ENCODE data around the gene PTPRN2.
"Not testable (repeated sequence)": the region's sequence is repeated elsewhere in the genome, so short reads cannot be mapped to it uniquely, and the experiment has no call there.

PTPRN2 gene

GRCh38 chr7:157574120-157574825 is 1013.4 kb downstream of the PTPRN2 start:
- no peak for DNase-seq

DNA sequence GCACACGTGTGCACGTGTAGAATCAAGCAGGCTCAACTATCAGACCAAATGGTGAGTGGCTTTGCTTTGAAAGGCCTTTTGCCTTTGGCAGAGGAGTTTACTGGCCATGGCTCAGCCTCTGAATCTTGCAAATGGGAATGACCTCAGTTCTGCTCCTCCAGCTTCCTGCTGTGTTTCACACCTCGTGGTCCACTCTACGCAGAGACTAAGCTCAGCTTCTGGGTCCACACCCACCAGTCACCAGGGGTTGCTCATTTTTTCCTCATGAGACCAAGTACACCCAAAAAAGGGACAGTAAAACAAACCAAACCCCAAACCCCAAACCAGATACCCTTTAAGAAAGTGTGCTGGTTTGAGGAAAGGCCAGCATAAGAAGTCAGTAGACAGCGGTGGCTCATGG is 1014.4 kb downstream of the PTPRN2 start:
- DNase-seq, result no peak

GRCh38 chr7:157572622-157573021 is 1015.0 kb downstream of the PTPRN2 start:
- no peak for DNase-seq

DNA sequence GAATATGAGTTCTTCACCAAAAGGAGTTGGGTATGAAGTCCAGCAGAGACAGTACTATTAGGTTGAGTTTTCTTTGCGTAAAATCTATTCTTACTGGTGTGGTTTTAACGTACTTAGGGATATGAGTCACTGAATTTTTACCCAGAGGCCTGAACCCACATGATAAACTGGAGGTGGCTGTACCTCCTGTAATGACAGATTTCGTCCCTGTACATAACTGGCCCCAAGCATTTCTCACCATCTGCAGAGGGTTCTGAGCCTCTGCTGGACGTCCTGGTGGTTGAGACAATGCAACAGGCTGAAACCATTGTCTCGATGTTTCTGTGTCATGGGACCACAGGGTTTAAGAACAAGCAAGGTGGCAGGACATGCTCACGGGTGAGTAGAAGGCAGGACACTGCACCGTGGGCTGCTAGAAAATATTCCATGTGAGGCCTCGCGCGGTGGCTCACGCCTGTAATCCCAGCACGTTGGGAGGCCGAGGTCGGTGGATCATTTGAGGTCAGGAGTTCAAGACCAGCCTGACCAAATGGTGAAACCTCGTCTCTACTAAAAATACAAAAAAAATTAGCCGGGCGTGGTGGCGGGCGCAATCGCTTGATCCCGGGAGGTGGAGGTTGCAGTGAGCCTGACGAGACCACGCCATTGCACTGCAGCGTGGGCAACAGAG is 1017.0 kb downstream of the PTPRN2 start:
- DNase-seq, result no peak

DNA sequence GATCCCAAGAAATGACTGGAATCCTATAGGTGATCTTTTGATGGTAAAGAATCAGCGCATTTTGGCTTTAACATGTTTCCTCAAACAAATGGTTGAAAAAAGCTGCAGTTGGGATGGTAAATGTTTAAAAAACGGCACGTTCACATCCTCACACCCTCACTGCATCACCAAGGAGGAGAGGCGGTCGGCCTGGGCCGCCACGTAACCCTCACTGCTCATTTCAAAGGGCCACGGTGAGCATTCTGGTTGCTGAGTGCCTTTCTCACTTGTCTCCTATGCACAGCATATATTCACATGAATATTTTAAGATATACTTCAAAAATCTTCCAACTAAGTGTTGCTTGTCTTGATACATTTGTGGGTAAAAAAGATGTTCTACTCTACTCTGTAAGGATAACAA is 1017.7 kb downstream of the PTPRN2 start:
- DNase-seq, result no peak

- DNase-seq, result peak; percentile 4
Observed at GRCh38 chr7:157568770-157569584, 1018.6 kb downstream of the PTPRN2 start.

- DNase-seq, result no peak
Observed at GRCh38 chr7:157568106-157568769, 1019.4 kb downstream of the PTPRN2 start.

GRCh38 chr7:157567666-157568065 is 1020.0 kb downstream of the PTPRN2 start:
- no peak for DNase-seq

DNA sequence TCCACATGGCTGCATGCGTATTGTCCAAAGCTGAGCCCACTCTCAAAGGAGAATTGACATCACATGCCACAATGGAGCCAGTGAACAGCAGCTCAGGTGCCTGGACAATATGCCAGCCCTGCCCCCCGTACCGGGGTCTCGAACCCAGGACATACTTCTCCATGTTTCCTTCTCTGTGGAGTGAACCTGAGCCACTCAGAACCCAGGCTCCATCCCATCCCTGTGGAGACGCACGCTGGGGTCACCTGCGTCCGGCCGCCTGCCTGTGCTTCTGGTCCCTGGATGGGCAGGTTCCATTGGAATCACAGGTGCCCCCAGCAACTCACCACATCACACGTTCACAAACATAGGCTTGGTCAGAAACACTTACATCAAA is 1021.0 kb downstream of the PTPRN2 start:
- no peak for DNase-seq

DNA sequence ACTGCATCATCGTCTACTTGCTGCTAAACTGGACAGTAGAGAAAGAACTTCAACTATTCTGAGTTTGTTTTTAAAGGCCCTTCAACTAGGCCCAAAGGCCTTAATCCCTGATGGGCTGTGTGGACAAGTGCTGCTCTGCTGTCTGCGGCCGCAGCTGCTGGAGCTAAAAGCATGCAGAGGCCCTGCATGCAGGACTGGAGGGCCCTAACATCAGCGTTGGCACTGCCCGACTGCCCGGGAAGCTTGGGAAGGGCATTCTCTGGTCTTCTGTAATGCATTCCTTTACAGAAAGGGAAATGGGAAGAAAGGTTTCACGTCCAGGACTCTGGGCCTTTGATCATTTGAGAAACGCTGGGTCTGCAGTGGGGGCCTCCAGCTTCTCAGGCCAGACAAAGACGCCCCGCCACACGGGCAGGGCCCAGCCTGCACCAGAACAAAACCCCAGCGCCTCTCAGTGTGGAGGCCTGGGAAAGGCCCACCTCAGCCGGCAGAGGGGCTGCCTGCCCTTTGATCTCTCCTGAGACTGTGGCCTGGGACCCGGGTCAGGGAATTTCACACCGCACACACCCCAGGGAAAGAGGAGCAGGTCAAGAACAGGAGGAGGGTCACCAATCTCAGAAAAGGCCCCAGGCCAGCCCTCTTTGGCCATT is 1021.5 kb downstream of the PTPRN2 start:
- DNase-seq, result no peak

- no peak for DNase-seq
Observed at GRCh38 chr7:157565201-157565626, 1022.4 kb downstream of the PTPRN2 start.

DNA sequence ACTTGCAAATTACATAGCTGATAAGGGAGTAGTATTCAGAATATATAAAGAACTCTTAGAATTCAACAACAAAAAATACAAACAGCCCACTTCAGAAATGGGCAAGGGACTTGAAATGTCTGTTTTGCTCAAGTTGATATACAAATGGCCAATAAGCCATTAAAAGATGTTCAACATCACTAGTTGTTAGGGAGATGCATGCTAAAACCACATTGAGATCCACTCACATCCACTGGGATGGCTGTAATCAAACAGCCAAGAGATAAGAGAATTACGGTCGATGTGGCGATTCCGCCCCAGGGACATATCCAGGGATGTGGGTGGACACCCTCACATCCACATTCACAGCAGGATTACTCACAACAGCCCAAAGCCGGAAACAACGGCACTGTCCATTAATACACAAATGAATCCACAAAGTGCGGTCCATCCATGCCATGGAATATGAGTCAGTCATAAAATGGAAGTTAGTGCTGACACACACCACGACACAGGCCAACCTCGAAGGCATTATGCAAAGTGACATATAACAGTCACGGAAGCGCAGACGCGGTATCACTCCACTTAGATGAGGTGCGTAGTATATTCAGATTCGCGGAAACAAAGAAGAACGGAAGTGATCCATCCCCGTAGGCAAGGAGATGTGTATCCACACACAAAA is 1023.0 kb downstream of the PTPRN2 start:
- DNase-seq, result no peak

DNA sequence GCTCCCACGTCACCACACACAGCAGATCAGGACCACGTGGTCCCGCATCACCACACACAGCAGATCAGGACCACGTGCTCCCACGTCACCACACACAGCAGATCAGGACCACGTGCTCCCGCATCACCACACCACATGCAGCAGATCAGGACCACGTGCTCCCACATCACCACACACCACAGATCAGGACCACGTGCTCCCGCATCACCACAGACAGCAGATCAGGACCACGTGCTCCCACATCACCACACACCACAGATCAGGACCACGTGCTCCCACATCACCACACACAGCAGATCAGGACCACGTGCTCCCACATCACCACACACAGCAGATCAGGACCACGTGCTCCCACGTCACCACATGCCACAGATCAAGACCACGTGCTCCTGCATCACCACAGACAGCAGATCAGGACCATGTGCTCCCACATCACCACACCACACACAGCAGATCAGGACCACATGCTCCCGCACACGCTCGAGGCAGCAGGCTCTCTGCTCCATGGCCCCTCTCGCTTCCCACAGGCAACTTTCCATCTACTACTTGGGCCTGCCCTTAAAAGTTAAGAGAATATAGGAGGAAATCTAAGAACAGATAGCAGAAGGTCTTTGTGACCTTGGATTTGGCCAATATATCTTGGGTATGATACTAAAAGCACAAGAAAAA is 1024.0 kb downstream of the PTPRN2 start:
- DNase-seq, result not testable (repeated sequence)

DNA sequence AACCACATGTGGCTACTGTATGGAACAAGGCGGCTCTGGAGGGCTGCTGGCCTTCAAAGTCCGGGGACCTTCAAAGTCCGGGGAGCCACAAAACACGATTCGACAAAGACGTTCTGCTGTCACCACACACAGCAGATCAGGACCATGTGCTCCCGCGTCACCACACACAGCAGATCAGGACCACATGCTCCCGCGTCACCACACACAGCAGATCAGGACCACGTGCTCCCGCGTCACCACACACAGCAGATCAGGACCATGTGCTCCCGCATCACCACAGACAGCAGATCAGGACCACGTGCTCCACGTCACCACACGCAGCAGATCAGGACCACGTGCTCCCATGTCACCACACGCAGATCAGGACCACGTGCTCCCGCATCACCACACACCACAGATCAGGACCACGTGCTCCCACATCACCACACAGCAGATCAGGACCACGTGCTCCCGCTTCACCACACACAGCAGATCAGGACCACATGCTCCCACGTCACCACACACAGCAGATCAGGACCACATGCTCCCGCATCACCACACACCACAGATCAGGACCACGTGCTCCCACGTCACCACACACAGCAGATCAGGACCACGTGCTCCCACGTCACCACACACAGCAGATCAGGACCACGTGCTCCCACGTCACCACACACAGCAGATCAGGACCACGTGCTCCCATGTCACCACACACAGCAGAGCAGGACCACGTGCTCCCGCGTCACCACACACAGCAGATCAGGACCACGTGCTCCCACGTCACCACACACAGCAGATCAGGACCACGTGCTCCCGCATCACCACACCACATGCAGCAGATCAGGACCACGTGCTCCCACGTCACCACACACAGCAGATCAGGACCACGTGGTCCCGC is 1024.9 kb downstream of the PTPRN2 start:
- not testable (repeated sequence) for DNase-seq

GRCh38 chr7:157561816-157562410 is 1025.7 kb downstream of the PTPRN2 start:
- no peak for DNase-seq

DNA sequence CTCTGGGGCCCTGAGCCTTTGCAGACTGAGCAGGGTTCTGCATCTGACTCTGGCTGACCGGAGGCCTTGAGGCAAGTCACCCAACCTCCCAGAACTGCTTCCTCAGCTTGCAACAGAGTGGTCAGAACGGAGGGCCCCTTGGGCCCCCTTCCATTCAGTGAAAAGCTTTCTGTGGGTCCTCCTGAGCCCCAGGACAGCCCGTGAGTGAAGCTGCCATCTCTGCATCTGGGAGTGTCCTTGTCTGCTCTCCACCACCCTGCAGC is 1026.2 kb downstream of the PTPRN2 start:
- DNase-seq, result no peak

DNA sequence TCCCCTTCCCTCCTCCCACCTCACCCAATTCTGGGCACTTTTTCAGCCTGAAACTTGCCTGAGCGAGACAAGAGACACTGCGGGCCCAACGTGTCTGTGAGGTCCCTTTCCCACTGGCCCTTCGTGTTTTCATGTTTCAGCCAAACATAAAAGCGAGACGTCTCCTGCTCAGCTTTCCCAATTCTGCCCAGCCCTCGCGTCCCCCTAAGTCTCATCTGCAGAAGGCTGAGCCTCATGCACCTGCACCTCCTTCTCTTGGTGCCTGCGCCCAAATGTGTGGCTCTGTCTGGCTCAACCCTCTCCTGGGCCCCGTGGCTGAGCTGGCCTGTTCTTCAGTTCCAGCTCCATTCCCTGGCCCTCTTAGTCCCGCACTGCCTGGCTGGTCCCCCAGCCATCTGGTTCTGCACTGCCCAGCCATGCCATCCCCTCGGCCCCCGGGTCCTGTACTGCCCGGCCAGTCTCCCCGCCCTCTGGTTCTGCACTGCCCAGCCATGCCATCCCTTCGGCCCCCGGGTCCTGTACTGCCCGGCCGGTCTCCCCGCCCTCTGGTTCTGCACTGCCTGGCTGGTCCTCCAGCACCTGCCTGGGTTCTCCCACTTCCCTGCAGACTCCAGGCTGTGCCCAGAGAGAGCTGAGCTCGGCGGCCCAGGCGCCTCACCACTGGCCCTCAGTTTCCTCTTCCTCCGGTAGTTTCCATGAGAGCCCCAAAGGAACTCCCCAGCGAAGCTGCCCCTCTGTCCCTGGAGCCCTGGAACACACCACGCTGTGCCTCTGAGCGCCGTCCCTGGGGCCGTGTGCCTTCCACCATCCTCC is 1026.7 kb downstream of the PTPRN2 start:
- no peak for DNase-seq

- DNase-seq, result no peak
Observed at GRCh38 chr7:157560258-157560654, 1027.4 kb downstream of the PTPRN2 start.

DNA sequence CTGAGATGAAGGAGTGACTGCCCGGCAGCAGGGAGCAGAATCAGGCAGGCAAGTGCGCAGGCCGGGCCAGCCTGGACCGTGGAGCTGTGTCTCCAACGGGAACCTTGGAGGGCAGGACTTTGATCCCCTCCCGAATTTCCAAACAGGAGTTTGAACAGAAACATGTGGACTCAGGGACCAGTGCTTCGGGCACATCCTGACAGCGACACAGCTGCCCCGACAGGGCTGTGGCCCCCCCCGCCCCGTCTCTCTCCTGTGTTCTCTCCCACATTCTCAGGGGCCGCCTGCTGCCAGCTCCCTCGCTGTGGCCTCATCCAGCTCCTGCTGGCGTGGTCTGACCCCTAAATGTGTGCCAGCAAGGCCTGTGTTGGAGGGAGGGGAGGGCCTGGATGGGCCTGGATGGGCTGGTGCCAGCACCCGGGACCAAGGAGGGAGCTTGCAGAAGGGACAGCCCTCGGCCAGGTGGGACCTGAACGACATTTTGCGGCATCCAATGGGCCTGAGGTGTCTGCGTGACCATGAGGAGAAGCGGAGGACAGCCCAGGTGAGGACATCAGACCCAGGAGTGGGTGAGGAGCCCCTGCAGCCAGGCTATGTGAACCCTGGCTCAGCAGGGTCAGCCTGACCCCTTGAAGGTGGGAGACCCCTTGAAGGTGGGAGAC is 1027.9 kb downstream of the PTPRN2 start:
- no peak for DNase-seq
